OCI-LY7 (cell line): ENCODE data around the gene DOC2A.

Source experiments
- CTCF ChIP-seq: fragments of 200-600 bp; sonication (generic); conservative IDR thresholded peaks from 2 replicates; pipeline ENCODE4 v1.5.1; 2014; ENCODE audit warnings: mild to moderate bottlenecking, antibody characterized with exemption, low read length, moderate library complexity, mixed read lengths
- EZH2phosphoT487 ChIP-seq: fragments of 200-600 bp; sonication (generic); IDR thresholded peaks from 2 replicates; pipeline ENCODE4 v1.6.1; 2018; ENCODE audit warnings: low read depth, borderline replicate concordance, mild to moderate bottlenecking, mixed run types, antibody characterized with exemption, low read length, moderate library complexity, mixed read lengths

GRCh38 chr16:30054451-30054850 is 43.6 kb upstream of the DOC2A start:
- no peak for TF ChIP-seq CTCF
- no peak for TF ChIP-seq EZH2phosphoT487
